LHCN-M2 (cell line): ENCODE measurements around the gene TMCC1. TPM values are rescaled to one million over a fixed set of nuclear protein-coding genes. Genes with fewer than 3 reads are reported as not detected.

Experiments used
- DNase-seq: peaks from one replicate; pipeline ENCODE4 v3.0.0-alpha.2; 2012; ENCODE audit warnings: low read depth
- total RNA-seq: library from RNA; depleted of rRNA; stranded (reverse); fragments of >200 nt; gene quantifications from 2 replicates; pipeline ENCODE4 v1.2.3, GENCODE V29; 2014; rRNA removed

Gene TMCC1
- total RNA-seq, 1 experiment from 2014 or later: 12.0 TPM

GRCh38 chr3:129599073-129599472, 294.4 kb downstream of the TMCC1 start:
- no peak for DNase-seq

GRCh38 chr3:129598484-129598883, 295.0 kb downstream of the TMCC1 start:
- no peak for DNase-seq

GRCh38 chr3:129598000-129598381, 295.5 kb downstream of the TMCC1 start:
- DNase-seq: no peak

Other genes starting within 250 kb of the TMCC1 start
- gene TRH, start 81.0 kb upstream of the TMCC1 start, total RNA-seq: not detected in 2 replicates
- not detected in 2 replicates for gene ALG1L2, start 188.1 kb upstream of the TMCC1 start, total RNA-seq